Brain pericyte (primary cell): Measurements from ENCODE around the gene SUN3.
A peak's percentile ranks its signal among the peaks of the same experiment; 100 is the strongest.
"Not testable (repeated sequence)": the region's sequence is repeated elsewhere in the genome, so short reads cannot be mapped to it uniquely, and the experiment has no call there.

ENCODE experiments used
- DNase-seq: peaks from one replicate; pipeline ENCODE4 v3.0.0-alpha.2; 2012; ENCODE audit warnings: low read depth, low spot score

SUN3 gene

GRCh38 chr7:48031111-48031510 lies 2.2 kb upstream of the SUN3 start:
- DNase-seq = no peak

- no peak for DNase-seq
These were observed 3.3 kb downstream of the SUN3 start for GRCh38 chr7:48025624-48026023.

GRCh38 chr7:48017674-48018073 lies 11.2 kb downstream of the SUN3 start:
- DNase-seq = no peak

- DNase-seq = no peak
These were observed 12.3 kb downstream of the SUN3 start for GRCh38 chr7:48016641-48017040.

GRCh38 chr7:48011951-48012350 lies 17.0 kb downstream of the SUN3 start:
- no peak for DNase-seq

- no peak for DNase-seq
These were observed 17.6 kb downstream of the SUN3 start for GRCh38 chr7:48011323-48011722.

GRCh38 chr7:48009954-48010353 lies 19.0 kb downstream of the SUN3 start:
- DNase-seq = no peak

GRCh38 chr7:48009257-48009656 lies 19.6 kb downstream of the SUN3 start:
- no peak for DNase-seq

GRCh38 chr7:48006866-48007265 lies 22.0 kb downstream of the SUN3 start:
- no peak for DNase-seq

GRCh38 chr7:48004638-48005037 lies 24.3 kb downstream of the SUN3 start:
- no peak for DNase-seq

GRCh38 chr7:48004032-48004431 lies 24.9 kb downstream of the SUN3 start:
- DNase-seq = no peak

- DNase-seq = not testable (repeated sequence)
These were observed 28.7 kb downstream of the SUN3 start for GRCh38 chr7:48000164-48000563.

GRCh38 chr7:47999413-47999812 lies 29.5 kb downstream of the SUN3 start:
- DNase-seq = no peak

- no peak for DNase-seq
These were observed 36.5 kb downstream of the SUN3 start for GRCh38 chr7:47992446-47992845.

GRCh38 chr7:47991741-47992311 lies 37.1 kb downstream of the SUN3 start:
- DNase-seq = peak; percentile 20

GRCh38 chr7:47991270-47991669 lies 37.6 kb downstream of the SUN3 start:
- DNase-seq = no peak

- no peak for DNase-seq
These were observed 38.3 kb downstream of the SUN3 start for GRCh38 chr7:47990592-47990991.

GRCh38 chr7:47989607-47990400 lies 39.1 kb downstream of the SUN3 start:
- not testable (repeated sequence) for DNase-seq

GRCh38 chr7:47988496-47989386 lies 40.2 kb downstream of the SUN3 start:
- DNase-seq = no peak

GRCh38 chr7:47982610-47983009 lies 46.3 kb downstream of the SUN3 start:
- no peak for DNase-seq

- not testable (repeated sequence) for DNase-seq
These were observed 48.3 kb downstream of the SUN3 start for GRCh38 chr7:47980648-47981047.

- no peak for DNase-seq
These were observed 49.1 kb downstream of the SUN3 start for GRCh38 chr7:47979832-47980181.
